ENCODE results near the gene GOLGA8T. TPM values are rescaled to one million over a fixed set of nuclear protein-coding genes. Genes with fewer than 3 reads are reported as not detected.
A peak's percentile ranks its signal among the peaks of the same experiment; 100 is the strongest.
"Not testable (repeated sequence)": the region's sequence is repeated elsewhere in the genome, so short reads cannot be mapped to it uniquely, and the experiment has no call there.

GOLGA8T gene, protein sequence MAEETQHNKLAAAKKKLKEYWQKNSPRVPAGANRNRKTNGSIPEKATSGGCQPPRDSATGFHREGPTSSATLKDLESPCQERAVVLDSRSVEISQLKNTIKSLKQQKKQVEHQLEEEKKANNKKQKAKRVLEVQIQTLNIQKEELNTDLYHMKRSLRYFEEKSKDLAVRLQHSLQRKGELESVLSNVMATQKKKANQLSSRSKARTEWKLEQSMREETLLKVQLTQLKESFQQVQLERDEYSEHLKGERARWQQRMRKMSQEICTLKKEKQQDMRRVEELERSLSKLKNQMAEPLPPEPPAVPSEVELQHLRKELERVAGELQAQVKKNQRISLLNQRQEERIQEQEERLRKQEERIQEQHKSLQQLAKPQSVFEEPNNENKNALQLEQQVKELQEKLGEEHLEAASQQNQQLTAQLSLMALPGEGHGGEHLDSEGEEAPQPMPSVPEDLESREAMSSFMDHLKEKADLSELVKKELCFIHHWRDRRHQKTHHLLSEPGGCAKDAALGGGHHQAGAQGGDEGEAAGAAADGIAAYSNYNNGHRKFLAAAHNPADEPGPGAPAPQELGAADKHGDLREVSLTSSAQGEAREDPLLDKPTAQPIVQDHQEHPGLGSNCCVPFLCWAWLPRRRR
- total RNA-seq, result under 1 TPM; 0.39 to 0.44 TPM

DNA sequence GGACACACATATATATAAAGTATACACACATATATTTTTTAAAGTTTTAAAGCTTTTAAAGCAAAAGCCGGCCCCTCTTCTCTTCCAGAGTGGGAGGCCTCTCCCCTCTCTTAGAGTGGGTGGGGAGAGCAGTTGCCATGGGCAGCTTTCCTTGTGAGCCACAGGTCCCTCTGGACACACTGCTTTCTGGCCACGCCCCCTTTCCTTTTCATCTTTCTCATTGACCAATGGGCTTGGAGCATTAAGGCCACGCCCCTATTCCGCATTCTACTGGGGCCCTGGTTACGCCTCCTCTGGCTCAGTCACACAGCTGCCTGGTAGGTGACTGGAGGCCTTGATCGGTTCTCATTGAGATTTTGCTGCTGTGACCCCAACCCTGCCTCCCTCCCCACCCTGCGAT is at the start of gene GOLGA8T:
Gene GOLGA8T (plus strand): TSS at position 301 of the 400 bp plus-strand sequence. CDS start 98 bp downstream, at position 399.
- not testable (repeated sequence) for H3K27ac ChIP-seq; H3K4me1 ChIP-seq; H3K9me3 ChIP-seq; DNase-seq (ENCODE audit: low spot score); H3K36me3 ChIP-seq; H3K27me3 ChIP-seq; H3K4me3 ChIP-seq

DNA sequence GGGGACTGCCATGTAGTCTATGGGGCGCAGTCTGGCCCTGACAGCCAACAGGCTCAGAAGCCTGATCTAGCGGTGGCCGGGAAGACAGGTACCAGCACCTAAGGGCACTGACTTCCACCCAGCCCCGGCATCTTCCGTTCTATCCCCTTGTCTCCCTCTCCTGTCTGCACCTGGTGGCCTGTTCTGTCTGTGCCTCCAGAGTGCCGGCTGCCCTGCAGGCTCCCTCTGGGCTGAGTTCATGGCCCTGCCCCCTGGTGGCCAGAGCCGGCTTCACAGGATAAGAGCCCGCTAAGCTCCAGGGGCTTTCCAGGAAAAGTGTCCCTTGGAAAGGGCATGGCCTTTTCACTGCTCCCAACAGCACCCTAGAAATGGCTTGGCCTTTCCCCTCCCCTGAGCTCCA is 37.0 kb upstream of the GOLGA8T start:
- H3K27me3 ChIP-seq; H3K27ac ChIP-seq; H3K4me1 ChIP-seq; H3K9me3 ChIP-seq; DNase-seq (ENCODE audit: low spot score); H3K36me3 ChIP-seq; H3K4me3 ChIP-seq: not testable (repeated sequence)

DNA sequence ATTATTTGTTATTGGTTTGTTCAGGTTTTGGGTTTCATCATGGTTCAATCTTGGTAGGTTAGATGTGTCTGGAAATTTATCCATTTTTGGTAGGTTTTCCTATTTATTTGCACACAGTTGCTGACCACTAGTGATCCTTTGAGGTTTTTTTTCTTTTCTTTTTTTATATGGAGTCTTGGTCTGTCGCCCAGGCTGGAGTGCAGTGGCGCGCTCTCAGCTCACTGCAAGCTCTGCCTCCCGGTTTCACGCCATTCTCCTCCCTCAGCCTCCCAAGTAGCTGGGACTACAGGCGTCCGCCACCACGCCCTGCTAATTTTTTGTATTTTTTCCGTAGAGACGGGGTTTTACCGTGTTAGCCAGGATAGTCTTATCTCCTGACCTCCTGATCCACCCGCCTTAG is 32.0 kb upstream of the GOLGA8T start:
- H3K27ac ChIP-seq; H3K27me3 ChIP-seq; H3K4me3 ChIP-seq; H3K36me3 ChIP-seq; H3K9me3 ChIP-seq; DNase-seq (ENCODE audit: low spot score); H3K4me1 ChIP-seq: not testable (repeated sequence)

DNA sequence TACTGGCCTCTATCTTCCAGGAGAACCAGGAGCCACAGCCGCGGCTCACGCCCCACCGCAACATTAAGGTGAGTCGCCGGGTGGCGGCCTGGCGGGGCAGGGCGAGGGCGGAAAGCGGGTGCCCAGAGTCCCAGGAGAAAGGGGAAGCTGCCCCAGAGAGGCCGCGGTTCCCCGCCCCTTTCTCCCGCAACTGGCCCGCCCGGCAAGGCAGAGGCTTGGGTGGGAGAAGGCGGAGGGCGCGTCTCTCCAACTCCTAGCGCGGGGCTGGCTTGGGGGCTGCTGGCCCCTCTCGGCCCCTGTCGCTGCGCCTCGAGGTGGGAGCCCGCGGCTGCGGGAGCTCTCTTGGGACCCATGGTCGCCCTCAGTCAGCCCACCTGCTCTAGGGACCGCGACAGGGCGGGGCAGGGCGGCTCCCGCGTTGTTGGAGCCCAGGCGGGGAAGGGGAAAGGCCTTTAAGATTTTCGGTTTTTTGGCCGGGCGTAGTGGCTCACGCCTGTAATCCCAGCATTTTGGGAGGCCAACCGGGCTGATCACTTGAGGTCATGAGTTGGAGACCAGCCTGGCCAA is 30.8 kb upstream of the GOLGA8T start:
- H3K27ac ChIP-seq; DNase-seq (ENCODE audit: low spot score): not testable (repeated sequence)
- peak overlapping the region; percentile 26 to 32 for H3K4me3 ChIP-seq

DNA sequence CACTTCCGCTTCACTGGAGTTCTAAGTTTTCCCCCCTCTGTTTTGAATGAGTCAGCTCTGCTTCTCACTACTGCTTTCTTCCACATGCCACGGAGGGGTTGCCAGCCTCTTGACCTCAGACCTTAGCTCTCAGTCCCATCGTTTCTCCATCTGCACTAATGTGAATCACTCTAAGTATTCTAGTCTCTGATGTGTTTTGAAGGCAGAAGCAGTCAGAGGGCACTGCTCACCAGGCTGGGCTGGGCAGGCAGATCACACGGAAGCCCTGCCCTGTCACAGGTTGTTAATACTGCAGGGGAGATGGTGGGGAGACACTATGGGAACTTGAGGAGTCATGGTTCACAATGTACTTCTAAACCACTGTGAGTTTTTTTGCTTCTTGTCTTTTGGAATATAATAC is 24.3 kb upstream of the GOLGA8T start:
- DNase-seq (ENCODE audit: low spot score); H3K4me1 ChIP-seq; H3K36me3 ChIP-seq; H3K27ac ChIP-seq; H3K27me3 ChIP-seq; H3K9me3 ChIP-seq; H3K4me3 ChIP-seq: not testable (repeated sequence)

More for the DNA sequence above, 30.8 kb upstream of the GOLGA8T start:
- H3K4me1 ChIP-seq, H3K36me3 ChIP-seq, H3K9me3 ChIP-seq, H3K27me3 ChIP-seq: not testable (repeated sequence)

DNA sequence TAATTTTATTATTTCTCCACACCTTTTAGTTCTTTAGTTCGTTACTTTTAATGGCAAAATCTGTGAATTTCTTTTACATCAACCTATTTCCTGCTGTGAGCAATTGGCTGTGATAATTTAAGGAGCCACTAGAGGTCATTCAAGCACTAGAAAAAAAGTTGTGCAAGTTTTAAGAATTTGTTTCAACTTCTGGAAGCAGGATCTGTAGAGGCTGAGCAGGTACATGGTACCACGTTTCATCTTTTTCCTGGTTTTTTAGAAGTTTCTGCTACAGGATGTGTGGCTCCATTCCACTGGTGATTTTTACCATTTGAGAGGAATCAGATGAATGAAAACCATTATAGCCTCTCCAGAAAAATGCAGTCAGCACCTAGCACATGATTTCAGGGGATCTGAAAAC is 4.8 kb upstream of the GOLGA8T start:
- H3K9me3 ChIP-seq; H3K27me3 ChIP-seq; H3K4me1 ChIP-seq; DNase-seq (ENCODE audit: low spot score); H3K4me3 ChIP-seq; H3K36me3 ChIP-seq; H3K27ac ChIP-seq: not testable (repeated sequence)
- TF ChIP-seq, protein P1, sequence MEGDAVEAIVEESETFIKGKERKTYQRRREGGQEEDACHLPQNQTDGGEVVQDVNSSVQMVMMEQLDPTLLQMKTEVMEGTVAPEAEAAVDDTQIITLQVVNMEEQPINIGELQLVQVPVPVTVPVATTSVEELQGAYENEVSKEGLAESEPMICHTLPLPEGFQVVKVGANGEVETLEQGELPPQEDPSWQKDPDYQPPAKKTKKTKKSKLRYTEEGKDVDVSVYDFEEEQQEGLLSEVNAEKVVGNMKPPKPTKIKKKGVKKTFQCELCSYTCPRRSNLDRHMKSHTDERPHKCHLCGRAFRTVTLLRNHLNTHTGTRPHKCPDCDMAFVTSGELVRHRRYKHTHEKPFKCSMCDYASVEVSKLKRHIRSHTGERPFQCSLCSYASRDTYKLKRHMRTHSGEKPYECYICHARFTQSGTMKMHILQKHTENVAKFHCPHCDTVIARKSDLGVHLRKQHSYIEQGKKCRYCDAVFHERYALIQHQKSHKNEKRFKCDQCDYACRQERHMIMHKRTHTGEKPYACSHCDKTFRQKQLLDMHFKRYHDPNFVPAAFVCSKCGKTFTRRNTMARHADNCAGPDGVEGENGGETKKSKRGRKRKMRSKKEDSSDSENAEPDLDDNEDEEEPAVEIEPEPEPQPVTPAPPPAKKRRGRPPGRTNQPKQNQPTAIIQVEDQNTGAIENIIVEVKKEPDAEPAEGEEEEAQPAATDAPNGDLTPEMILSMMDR (IDR thresholded peaks at IDR 0.05), result peak in 1 of 2 donors; percentile 19

DNA sequence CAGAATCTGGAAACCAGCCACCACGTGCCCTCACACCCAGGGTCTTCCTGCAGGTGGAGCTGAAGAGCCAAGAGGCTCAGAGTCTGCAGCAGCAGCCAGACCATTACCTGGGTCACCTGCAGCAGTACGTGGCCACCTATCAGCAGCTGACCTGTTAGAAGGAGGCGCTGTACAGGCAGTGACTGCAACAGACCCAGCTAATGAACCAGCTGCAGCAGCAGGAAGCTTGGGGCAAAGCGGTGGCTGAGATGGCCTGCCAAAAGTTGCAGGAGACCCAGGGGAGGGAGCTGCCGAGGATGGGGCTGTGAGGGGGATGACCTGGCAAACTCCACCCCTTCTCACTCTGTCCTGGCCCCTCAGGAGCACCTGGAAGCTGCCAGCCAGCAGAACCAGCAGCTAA is 8.4 kb downstream of the GOLGA8T start:
- H3K9me3 ChIP-seq; H3K4me1 ChIP-seq; DNase-seq (ENCODE audit: low spot score); H3K36me3 ChIP-seq; H3K27me3 ChIP-seq; H3K27ac ChIP-seq; H3K4me3 ChIP-seq: not testable (repeated sequence)

DNA sequence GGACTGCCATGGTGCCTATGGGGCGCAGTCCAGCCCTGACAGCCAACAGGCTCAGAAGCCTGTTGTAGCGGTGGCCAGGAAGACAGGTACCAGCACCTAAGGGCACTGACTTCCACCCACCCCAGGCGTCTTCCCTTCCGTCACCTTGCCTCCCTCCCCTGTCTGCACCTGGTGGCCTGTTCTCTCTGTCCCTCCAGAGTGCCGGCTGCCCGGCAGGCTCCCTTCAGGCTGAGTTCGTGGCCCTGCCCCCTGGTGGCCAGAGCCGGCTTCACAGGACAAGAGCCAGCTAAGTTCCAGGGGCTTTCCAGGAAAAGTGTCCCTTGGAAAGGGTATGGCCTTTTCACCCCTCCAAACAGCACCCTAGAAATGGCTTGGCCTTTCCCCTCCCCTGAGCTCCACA is 15.0 kb downstream of the GOLGA8T start:
- H3K36me3 ChIP-seq; H3K9me3 ChIP-seq; H3K27ac ChIP-seq; H3K4me3 ChIP-seq; H3K27me3 ChIP-seq; DNase-seq (ENCODE audit: low spot score); H3K4me1 ChIP-seq: not testable (repeated sequence)

DNA sequence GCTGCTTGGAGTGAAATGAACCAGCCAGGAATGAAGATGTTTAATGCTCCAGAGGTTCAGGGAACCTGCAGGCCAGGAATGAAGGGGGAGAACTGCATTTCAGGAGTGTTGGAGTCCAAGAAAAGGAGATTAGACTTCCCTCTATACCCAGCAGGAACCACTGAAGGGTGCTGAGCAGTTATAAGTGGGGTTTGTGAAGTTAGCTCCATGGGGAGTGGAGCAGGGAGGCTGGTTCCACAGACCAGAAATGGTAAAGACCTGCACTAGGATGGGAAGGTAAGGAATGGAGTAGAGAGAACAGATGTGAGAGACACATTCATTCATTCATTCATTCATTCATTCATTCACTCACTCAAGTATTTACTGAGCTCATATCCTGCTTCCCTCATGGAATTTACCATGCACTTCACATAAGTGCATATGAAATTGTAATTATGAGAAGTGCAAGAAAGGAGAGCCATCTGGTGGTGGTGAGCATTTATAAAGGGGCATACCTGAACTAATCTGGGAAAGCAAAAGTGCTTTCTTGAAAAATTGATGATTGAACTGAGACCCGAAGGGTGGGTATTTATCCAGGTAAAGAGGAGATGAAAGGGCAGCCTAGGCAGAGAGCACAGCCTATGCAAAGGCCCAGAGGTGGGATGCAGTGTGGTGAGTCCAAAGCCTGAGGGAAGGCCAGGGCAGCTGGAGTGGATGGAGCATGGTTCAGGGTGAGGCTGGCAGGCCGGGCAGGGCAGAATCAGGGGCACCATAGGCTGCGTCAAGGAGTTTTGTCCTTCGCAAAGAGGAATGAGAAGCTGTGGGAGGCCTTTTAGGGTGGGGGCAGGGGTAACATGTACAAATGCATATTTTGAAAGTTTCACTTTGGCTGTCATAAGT is 27.9 kb downstream of the GOLGA8T start:
- not testable (repeated sequence) for H3K36me3 ChIP-seq; H3K27ac ChIP-seq; H3K9me3 ChIP-seq; H3K4me1 ChIP-seq; DNase-seq (ENCODE audit: low spot score); H3K27me3 ChIP-seq; H3K4me3 ChIP-seq

DNA sequence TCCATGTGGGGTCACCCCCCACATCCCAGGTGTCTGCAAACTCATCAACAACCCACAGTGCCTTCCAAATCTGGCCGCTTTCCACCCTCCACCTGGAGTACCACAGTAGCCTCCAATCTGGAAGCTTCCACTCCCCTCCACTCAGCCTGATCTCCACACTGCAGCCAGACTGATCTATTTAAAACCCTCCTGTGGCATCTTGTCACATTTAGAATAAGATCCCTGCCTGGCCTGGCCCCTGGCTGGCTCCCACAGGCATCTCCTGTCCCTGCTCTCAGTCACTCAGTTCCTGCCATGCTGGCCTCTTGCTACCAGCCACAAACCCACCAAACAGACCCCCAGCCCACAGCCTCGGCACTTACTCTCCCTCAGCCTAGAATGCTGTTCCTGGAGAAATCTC is 28.9 kb downstream of the GOLGA8T start:
- H3K4me3 ChIP-seq; H3K9me3 ChIP-seq; H3K27me3 ChIP-seq; H3K27ac ChIP-seq; DNase-seq (ENCODE audit: low spot score); H3K36me3 ChIP-seq; H3K4me1 ChIP-seq: not testable (repeated sequence)

DNA sequence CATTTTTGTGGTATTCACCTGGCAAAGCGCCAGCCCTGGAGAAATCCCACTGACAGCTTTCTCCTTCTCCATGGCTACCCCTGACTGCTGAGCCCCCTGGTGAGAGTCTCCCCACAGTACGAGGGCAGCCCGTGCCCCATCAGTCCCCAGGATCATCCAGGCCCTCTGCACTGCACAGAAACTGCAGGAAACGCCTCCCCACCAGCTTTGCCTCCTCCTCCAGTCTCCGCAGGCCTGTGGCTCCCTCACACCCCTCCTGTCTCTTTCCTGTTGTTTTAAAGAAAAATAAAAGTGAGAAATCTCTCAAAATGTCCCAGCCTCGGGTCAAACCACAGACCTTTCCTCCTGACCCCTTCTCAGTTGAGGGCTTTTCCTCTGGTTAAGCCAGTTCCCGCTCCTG is 29.4 kb downstream of the GOLGA8T start:
- not testable (repeated sequence) for H3K9me3 ChIP-seq; H3K36me3 ChIP-seq; H3K4me3 ChIP-seq; H3K4me1 ChIP-seq; H3K27ac ChIP-seq; DNase-seq (ENCODE audit: low spot score); H3K27me3 ChIP-seq

DNA sequence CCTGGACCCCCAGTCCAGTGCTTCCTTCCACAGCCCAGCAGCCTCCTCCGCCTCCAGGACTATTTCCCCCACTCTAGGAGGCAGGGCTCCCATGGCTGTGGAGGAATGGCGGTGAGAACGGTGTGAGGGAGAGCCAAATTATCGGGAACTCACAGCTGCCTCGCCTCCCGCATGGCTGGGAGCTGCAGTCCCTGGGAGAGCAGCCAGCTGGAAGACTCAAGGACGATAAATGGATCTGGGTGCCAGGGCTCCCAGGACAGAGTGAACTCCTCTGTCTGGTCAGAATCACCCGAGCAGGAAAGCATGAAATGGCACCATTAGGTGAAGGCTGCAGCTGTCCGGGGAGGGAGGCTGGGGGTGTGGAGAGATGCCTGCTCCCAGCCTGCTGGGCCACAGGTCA is 32.6 kb downstream of the GOLGA8T start:
- H3K27ac ChIP-seq; H3K4me3 ChIP-seq; H3K4me1 ChIP-seq; H3K9me3 ChIP-seq; DNase-seq (ENCODE audit: low spot score); H3K36me3 ChIP-seq; H3K27me3 ChIP-seq: not testable (repeated sequence)

DNA sequence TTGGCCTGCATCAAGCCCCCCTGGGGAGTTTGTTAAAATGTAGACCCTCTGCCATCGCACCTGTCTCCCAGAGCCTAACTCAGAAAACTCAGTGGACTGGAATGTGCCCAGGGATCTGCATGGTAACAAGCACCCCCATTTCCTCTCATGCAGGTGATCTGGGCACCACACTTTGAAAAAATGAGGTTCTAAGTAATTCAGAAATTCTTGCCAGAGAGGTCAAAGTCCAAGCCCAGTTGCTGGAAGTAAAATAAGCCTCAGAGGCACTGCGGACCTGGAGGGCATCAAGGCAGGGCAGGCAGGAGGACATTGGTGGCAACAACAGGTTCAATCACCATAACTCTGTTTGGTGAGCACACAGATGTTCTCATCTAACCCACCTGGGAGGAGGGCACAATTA is 33.0 kb downstream of the GOLGA8T start:
- not testable (repeated sequence) for DNase-seq (ENCODE audit: low spot score); H3K4me1 ChIP-seq; H3K9me3 ChIP-seq; H3K27me3 ChIP-seq; H3K27ac ChIP-seq; H3K4me3 ChIP-seq; H3K36me3 ChIP-seq
